Measurements from ENCODE around the gene GABPB2. TPM values are rescaled to one million over a fixed set of nuclear protein-coding genes. Genes with fewer than 3 reads are reported as not detected.
A peak's percentile ranks its signal among the peaks of the same experiment; 100 is the strongest.

GABPB2 gene
- total and polyA plus RNA-seq, 2 experiments from 2014 or later: 0.98 to 12.9 TPM

GRCh38 chr1:151050051-151050688, 20.4 kb upstream of the GABPB2 start:
- Histone ChIP-seq H3K27ac (no peak overlapping the region), H3K4me1 (ENCODE audit: insufficient read depth) (peaks cover 6% of the 10 kb centered on the region), H3K79me2 (peaks cover 25% of the 10 kb centered on the region), H3K4me2 (peak overlapping the region; percentile 97), H3K9me2 (replicated peaks; ENCODE audit: insufficient read depth) (no peaks in the 10 kb centered on the region), H3K27me3 (no peaks in the 10 kb centered on the region), H4K20me1 (ENCODE audit: insufficient read depth, poor library complexity, severe bottlenecking) (no peaks in the 10 kb centered on the region), H3K36me3 (replicated peaks; ENCODE audit: insufficient read depth, low read depth) (no peaks in the 10 kb centered on the region), H3K4me3 (no peak overlapping the region), H2AFZ (no peak overlapping the region), H3K9me3 (ENCODE audit: low read depth) (no peaks in the 10 kb centered on the region)
- no peak for DNase-seq (ENCODE audit: low spot score)
- TF ChIP-seq EZH2 (IDR thresholded peaks at IDR 0.05; ENCODE audit: borderline replicate concordance): no peak
- TF ChIP-seq EZH2phosphoT487 (IDR thresholded peaks at IDR 0.05; ENCODE audit: low read depth, severe bottlenecking, unreplicated experiment): no peak
- no peak for TF ChIP-seq CTCF (IDR thresholded peaks at IDR 0.05; ENCODE audit: poor library complexity)
- WGBS (ENCODE audit: low lambda C conversion rate, missing lambda C conversion rate): 96% methylated on average over 2 of the region's 2 CpGs

- Histone ChIP-seq H3K36me3 (replicated peaks; ENCODE audit: insufficient read depth, low read depth) (no peaks in the 10 kb centered on the region), H2AFZ (no peak overlapping the region), H3K4me1 (ENCODE audit: insufficient read depth) (peaks cover 15% of the 10 kb centered on the region), H3K27ac (no peak overlapping the region), H3K79me2 (peaks cover 38% of the 10 kb centered on the region), H3K27me3 (no peaks in the 10 kb centered on the region), H3K4me3 (no peak overlapping the region), H3K4me2 (no peak overlapping the region), H4K20me1 (ENCODE audit: insufficient read depth, poor library complexity, severe bottlenecking) (peaks cover 7% of the 10 kb centered on the region), H3K9me3 (ENCODE audit: low read depth) (no peaks in the 10 kb centered on the region), H3K9me2 (replicated peaks; ENCODE audit: insufficient read depth) (no peaks in the 10 kb centered on the region)
- WGBS (ENCODE audit: low lambda C conversion rate, missing lambda C conversion rate): 67% methylated on average over 2 of the region's 2 CpGs
- TF ChIP-seq CTCF (IDR thresholded peaks at IDR 0.05; ENCODE audit: poor library complexity) (no peak), EZH2 (IDR thresholded peaks at IDR 0.05; ENCODE audit: borderline replicate concordance) (no peak), EZH2phosphoT487 (IDR thresholded peaks at IDR 0.05; ENCODE audit: low read depth, severe bottlenecking, unreplicated experiment) (no peak)
- no peak for DNase-seq (ENCODE audit: low spot score)
Observed at GRCh38 chr1:151051356-151052009, 19.1 kb upstream of the GABPB2 start.

- no peaks in the 10 kb centered on the region for H3K9me3 ChIP-seq (ENCODE audit: low read depth)
- peak overlapping the region; percentile 96 for H3K4me2 ChIP-seq
- no peak for TF ChIP-seq EZH2 (IDR thresholded peaks at IDR 0.05; ENCODE audit: borderline replicate concordance)
- no peak for TF ChIP-seq CTCF (IDR thresholded peaks at IDR 0.05; ENCODE audit: poor library complexity)
- TF ChIP-seq EZH2phosphoT487 (IDR thresholded peaks at IDR 0.05; ENCODE audit: low read depth, severe bottlenecking, unreplicated experiment): no peak
- WGBS (ENCODE audit: low lambda C conversion rate, missing lambda C conversion rate): 83% methylated on average over 4 of the region's 4 CpGs
- H3K9me2 ChIP-seq (replicated peaks; ENCODE audit: insufficient read depth): no peaks in the 10 kb centered on the region
- H3K27ac ChIP-seq: peak overlapping the region; percentile 100
- DNase-seq (ENCODE audit: low spot score): no peak
- H4K20me1 ChIP-seq (ENCODE audit: insufficient read depth, poor library complexity, severe bottlenecking): peaks cover 19% of the 10 kb centered on the region
- no peak overlapping the region for H2AFZ ChIP-seq
- H3K36me3 ChIP-seq (replicated peaks; ENCODE audit: insufficient read depth, low read depth): no peaks in the 10 kb centered on the region
- H3K4me3 ChIP-seq: no peak overlapping the region
- H3K79me2 ChIP-seq: peaks cover 63% of the 10 kb centered on the region
- H3K4me1 ChIP-seq (ENCODE audit: insufficient read depth): peaks cover 25% of the 10 kb centered on the region
- no peaks in the 10 kb centered on the region for H3K27me3 ChIP-seq
Observed at GRCh38 chr1:151054971-151055547, 15.5 kb upstream of the GABPB2 start.

Measured in hepatocyte (in vitro differentiated cells).